Aorta (tissue), 5 donors: ENCODE results near the gene JUND. TPM values are rescaled to one million over a fixed set of nuclear protein-coding genes. Genes with fewer than 3 reads are reported as not detected.

Source experiments
- ATAC-seq: fragments of 200-7000 bp; cut with Tn5 transposase; one replicate; pipeline ENCODE4 v1.9.1; 2022; ENCODE audit warnings: moderate library complexity; ENCODE audit not compliant: low FRiP score
- DNase-seq, 2 donors: peaks; one replicate each; pipeline ENCODE4 v3.0.0-alpha.2; 2020
- H3K27ac ChIP-seq, 2 donors: one replicate each; pipeline ENCODE4 v1.5.1; 2013; ENCODE audit warnings: low read length in 2 of 2, mild to moderate bottlenecking in 2 of 2, moderate library complexity in 2 of 2, control low read depth in 1 of 2, inconsistent platforms in 1 of 2, low read depth in 1 of 2
- H3K27me3 ChIP-seq, 2 donors: one replicate each; pipeline ENCODE4 v1.6.1; 2013; ENCODE audit warnings: control low read depth in 1 of 2, low read length in 1 of 2, mild to moderate bottlenecking in 1 of 2, moderate library complexity in 1 of 2; ENCODE audit not compliant: insufficient read depth in 2 of 2, control insufficient read depth in 1 of 2
- H3K36me3 ChIP-seq, 2 donors: one replicate each; pipeline ENCODE4 v1.6.1; 2013; ENCODE audit warnings: control low read depth in 1 of 2, low read length in 1 of 2, mild to moderate bottlenecking in 1 of 2; ENCODE audit not compliant: insufficient read depth in 2 of 2, control insufficient read depth in 1 of 2
- H3K4me1 ChIP-seq, 2 donors: one replicate each; pipeline ENCODE4 v1.6.1; 2013; ENCODE audit warnings: low read length in 2 of 2, control low read depth in 1 of 2, mild to moderate bottlenecking in 1 of 2, moderate library complexity in 1 of 2; ENCODE audit not compliant: insufficient read depth in 2 of 2, control insufficient read depth in 1 of 2
- H3K4me3 ChIP-seq, 2 donors: one replicate each; pipeline ENCODE4 v1.5.1; 2013; ENCODE audit warnings: low read length in 2 of 2, control low read depth in 1 of 2, mild to moderate bottlenecking in 1 of 2
- H3K9me3 ChIP-seq: one replicate; pipeline ENCODE4 v1.6.1; 2013; ENCODE audit warnings: mild to moderate bottlenecking, low read length; ENCODE audit not compliant: control insufficient read depth
- WGBS, 2 donors: extraction: QIAGEN DNeasy Blood & Tissue Kit; methylation state at CpG; one replicate each; pipeline ENCODE4 v1.1.7; 2013; 5-methylcytosine and 5-hydroxymethylcytosine counted together
- intact Hi-C, 2 donors: fragments of 100-400 bp; cut with DNase I; formaldehyde crosslinking; loops; one replicate each; pipeline versions ENCODE4 v1.14.2 to v1.15.0; 2022
- polyA plus RNA-seq, 2 donors: library from polyadenylated mRNA; stranded (reverse); fragments of 200-250 nt; gene quantifications; one replicate each; pipeline ENCODE4 v1.2.3, GENCODE V29; 2013
- total RNA-seq, 2 donors: library from RNA; stranded (reverse); fragmentation: NEBNext Ultra II Directional; extraction: Animal tissue kit (Norgen Biotek cat#: 25700); gene quantifications; one replicate each; pipeline ENCODE4 v1.2.1, GENCODE V29; 2021
- donor health status: healthy with polysubstance abuse.
- donor health status: Bipolar disorder and iron deficiency.
- donor health status: DM: no; HTN: no; CAD: no.
- donor health status: DM: no; HTN: no; CAD: no.
- donor health status: DM: yes; HTN: yes; CAD: no.

Gene JUND
- total and polyA plus RNA-seq, 4 donors: 62.6 to 492 (median 187) TPM

- Histone ChIP-seq H3K27me3 (no peaks in the 10 kb centered on the region), H3K27ac (no peak overlapping the region), H3K4me1 (no peaks in the 10 kb centered on the region), H3K4me3 (no peak overlapping the region), H3K36me3 (no peaks in the 10 kb centered on the region), H3K9me3 (no peaks in the 10 kb centered on the region)
- DNase-seq (peak; percentile 78 to 82), ATAC-seq (no peak)
- intact Hi-C loops: no loop called here
- 58 to 59% methylated on average over 9 of the region's 9 CpGs for WGBS, 2 donors
Observed at GRCh38 chr19:18294467-18294864, 13.0 kb upstream of the JUND start.

GRCh38 chr19:18293642-18294466 is 12.4 kb upstream of the JUND start:
- Histone ChIP-seq H3K4me1 (no peaks in the 10 kb centered on the region), H3K36me3 (no peaks in the 10 kb centered on the region), H3K27ac (peak overlapping the region; percentile 94 to 95), H3K4me3 (no peak overlapping the region), H3K9me3 (no peaks in the 10 kb centered on the region), H3K27me3 (no peaks in the 10 kb centered on the region)
- DNase-seq: no peak
- WGBS, 2 donors: 53 to 57% methylated on average over 18 of the region's 18 CpGs
- intact Hi-C loops: no loop called here
- ATAC-seq: no peak

GRCh38 chr19:18292810-18293641 is 11.6 kb upstream of the JUND start:
- no peaks in the 10 kb centered on the region for H3K9me3 ChIP-seq
- no peaks in the 10 kb centered on the region for H3K4me1 ChIP-seq
- no peaks in the 10 kb centered on the region for H3K36me3 ChIP-seq
- no peaks in the 10 kb centered on the region for H3K27me3 ChIP-seq
- 8 to 10% methylated on average over 29 to 31 of the region's 31 CpGs for WGBS, 2 donors
- peak; percentile 91 to 93 for DNase-seq
- peak overlapping the region; percentile 94 to 95 for H3K27ac ChIP-seq
- ATAC-seq: peak; percentile 64
- H3K4me3 ChIP-seq: peak overlapping the region; percentile 63 to 66
- intact Hi-C loops: no loop called here

GRCh38 chr19:18292462-18292809 is 11.0 kb upstream of the JUND start:
- no peak for ATAC-seq
- Histone ChIP-seq H3K27me3 (no peaks in the 10 kb centered on the region), H3K9me3 (no peaks in the 10 kb centered on the region), H3K36me3 (no peaks in the 10 kb centered on the region), H3K4me1 (no peaks in the 10 kb centered on the region), H3K27ac (peak overlapping the region; percentile 94 to 95), H3K4me3 (peak overlapping the region; percentile 63 to 66)
- DNase-seq: no peak
- WGBS, 2 donors: 0 to 1% methylated on average over 20 of the region's 20 CpGs
- intact Hi-C loops: no loop called here

GRCh38 chr19:18291590-18292461 is 10.4 kb upstream of the JUND start:
- 0 to 1% methylated on average over 64 to 75 of the region's 75 CpGs for WGBS, 2 donors
- no peaks in the 10 kb centered on the region for H3K9me3 ChIP-seq
- intact Hi-C loops: no loop called here
- no peaks in the 10 kb centered on the region for H3K27me3 ChIP-seq
- no peaks in the 10 kb centered on the region for H3K36me3 ChIP-seq
- no peaks in the 10 kb centered on the region for H3K4me1 ChIP-seq
- peak overlapping the region; percentile 94 to 95 for H3K27ac ChIP-seq
- ATAC-seq: peak; percentile 89
- peak overlapping the region; percentile 63 to 66 for H3K4me3 ChIP-seq
- DNase-seq: peak; percentile 95 to 97

- 26% methylated on average over 21 of the region's 21 CpGs for WGBS, 2 donors
- Histone ChIP-seq H3K36me3 (no peaks in the 10 kb centered on the region), H3K27ac (peak overlapping the region; percentile 94 to 95), H3K27me3 (no peaks in the 10 kb centered on the region), H3K4me3 (peak overlapping the region in 1 of 2 donors; percentile 63), H3K4me1 (no peaks in the 10 kb centered on the region), H3K9me3 (no peaks in the 10 kb centered on the region)
- intact Hi-C loops: no loop called here
- ATAC-seq: no peak
- no peak for DNase-seq
Observed at GRCh38 chr19:18291019-18291524, 9.7 kb upstream of the JUND start.

GRCh38 chr19:18290302-18291018 is 9.0 kb upstream of the JUND start:
- Histone ChIP-seq H3K4me1 (no peaks in the 10 kb centered on the region), H3K27ac (peak overlapping the region in 1 of 2 donors; percentile 1), H3K4me3 (no peak overlapping the region), H3K9me3 (no peaks in the 10 kb centered on the region), H3K27me3 (no peaks in the 10 kb centered on the region), H3K36me3 (no peaks in the 10 kb centered on the region)
- ATAC-seq (no peak), DNase-seq (peak in 1 of 2 donors; percentile 73)
- intact Hi-C loops: no loop called here
- 22 to 25% methylated on average over 14 of the region's 14 CpGs for WGBS, 2 donors
